ENCODE measurements around the gene FBXL7.

Gene FBXL7

DNA sequence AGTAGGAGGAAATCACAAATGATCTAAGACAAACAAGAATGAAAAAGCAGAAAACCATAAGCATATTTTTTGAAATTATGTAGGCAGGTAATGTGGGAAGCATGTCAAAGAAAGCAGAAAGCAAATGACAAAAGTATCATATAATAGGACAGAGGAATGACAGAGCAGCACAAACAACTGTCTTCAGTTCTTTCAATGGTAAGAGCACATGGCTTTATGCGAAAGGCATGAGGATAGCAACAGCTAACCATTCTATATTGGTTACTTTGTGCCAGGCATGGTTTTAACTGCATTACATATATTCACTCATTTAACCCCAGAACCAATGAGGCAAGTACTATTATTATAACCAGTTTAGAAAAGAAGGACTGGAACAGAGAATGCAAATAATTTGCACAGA, 137.4 kb downstream of the FBXL7 start:
- no peak overlapping the region for H3K4me3 ChIP-seq (ENCODE audit: control insufficient read depth, low read depth, low read length)
- TF ChIP-seq, protein P1, sequence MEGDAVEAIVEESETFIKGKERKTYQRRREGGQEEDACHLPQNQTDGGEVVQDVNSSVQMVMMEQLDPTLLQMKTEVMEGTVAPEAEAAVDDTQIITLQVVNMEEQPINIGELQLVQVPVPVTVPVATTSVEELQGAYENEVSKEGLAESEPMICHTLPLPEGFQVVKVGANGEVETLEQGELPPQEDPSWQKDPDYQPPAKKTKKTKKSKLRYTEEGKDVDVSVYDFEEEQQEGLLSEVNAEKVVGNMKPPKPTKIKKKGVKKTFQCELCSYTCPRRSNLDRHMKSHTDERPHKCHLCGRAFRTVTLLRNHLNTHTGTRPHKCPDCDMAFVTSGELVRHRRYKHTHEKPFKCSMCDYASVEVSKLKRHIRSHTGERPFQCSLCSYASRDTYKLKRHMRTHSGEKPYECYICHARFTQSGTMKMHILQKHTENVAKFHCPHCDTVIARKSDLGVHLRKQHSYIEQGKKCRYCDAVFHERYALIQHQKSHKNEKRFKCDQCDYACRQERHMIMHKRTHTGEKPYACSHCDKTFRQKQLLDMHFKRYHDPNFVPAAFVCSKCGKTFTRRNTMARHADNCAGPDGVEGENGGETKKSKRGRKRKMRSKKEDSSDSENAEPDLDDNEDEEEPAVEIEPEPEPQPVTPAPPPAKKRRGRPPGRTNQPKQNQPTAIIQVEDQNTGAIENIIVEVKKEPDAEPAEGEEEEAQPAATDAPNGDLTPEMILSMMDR (IDR thresholded peaks at IDR 0.05; ENCODE audit: control insufficient read depth, insufficient read depth, low read depth, low read length, missing control alignments), result no peak
- no peak for DNase-seq (ENCODE audit: low read depth)

DNA sequence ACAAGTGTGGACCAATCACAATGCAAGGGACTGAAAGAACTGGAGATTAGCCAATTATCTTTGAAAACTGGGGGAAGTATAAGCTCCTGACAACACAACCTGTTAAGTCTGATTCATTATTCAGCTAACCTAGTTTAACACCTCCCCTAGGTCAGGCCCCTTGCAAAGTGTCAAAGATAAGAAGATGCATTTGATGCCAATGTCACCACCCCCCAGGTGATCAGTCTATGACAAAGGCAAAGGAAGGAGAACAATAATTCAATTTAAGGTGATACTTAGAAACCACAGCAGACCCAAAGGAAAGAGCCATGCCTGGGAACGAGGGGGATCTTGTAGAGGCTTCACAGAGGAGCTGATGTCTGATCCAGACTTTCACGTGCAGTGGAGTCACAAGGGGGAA, 137.9 kb downstream of the FBXL7 start:
- no peak for DNase-seq (ENCODE audit: low read depth)
- no peak overlapping the region for H3K4me3 ChIP-seq (ENCODE audit: control insufficient read depth, low read depth, low read length)
- TF ChIP-seq, protein P1 (IDR thresholded peaks at IDR 0.05; ENCODE audit: control insufficient read depth, insufficient read depth, low read depth, low read length, missing control alignments), result no peak

DNA sequence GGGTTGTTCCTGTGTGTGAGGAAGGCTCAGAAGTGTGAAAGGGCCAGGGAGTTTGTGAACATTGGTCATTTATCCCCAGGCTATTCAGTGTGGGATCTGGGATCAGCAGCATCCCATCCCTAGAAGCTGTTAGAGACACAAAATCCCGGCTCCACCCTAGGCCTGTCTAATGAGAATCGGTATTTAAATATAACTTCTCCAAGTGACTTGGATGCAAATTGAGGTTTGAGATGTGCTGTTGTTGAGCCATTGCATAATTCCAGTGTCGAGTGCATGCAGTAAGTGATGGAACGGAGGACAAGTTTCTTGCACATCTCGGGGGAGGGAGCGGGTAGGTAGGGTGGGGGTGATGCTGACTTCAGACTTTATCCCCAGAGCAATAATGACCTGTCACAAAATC, 138.3 kb downstream of the FBXL7 start:
- H3K4me3 ChIP-seq (ENCODE audit: control insufficient read depth, low read depth, low read length), result no peak overlapping the region
- TF ChIP-seq, protein P1 (IDR thresholded peaks at IDR 0.05; ENCODE audit: control insufficient read depth, insufficient read depth, low read depth, low read length, missing control alignments), result no peak
- DNase-seq (ENCODE audit: low read depth), result no peak

DNA sequence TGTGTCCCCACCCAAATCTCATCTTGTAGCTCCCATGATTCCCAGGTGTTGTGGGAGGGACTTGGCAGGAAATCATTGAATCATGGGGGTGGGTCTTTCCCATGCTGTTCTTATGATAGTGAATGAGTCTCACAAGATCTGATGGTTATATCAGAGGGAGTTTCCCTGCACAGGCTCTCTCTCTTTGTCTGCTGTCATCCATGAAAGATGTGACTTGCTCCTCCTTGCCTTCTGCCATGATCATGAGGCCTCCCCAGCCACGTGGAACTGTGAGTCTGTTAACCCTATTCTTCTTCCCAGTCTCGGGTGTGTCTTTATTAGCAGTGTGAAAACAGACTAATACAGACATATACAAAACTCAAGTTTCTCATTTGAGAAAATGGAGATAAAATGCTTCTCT, 139.3 kb downstream of the FBXL7 start:
- no peak for DNase-seq (ENCODE audit: low read depth)
- H3K4me3 ChIP-seq (ENCODE audit: control insufficient read depth, low read depth, low read length), result no peak overlapping the region
- TF ChIP-seq, protein P1 (IDR thresholded peaks at IDR 0.05; ENCODE audit: control insufficient read depth, insufficient read depth, low read depth, low read length, missing control alignments), result no peak

- no peak for DNase-seq (ENCODE audit: low read depth)
- TF ChIP-seq, protein P1 (IDR thresholded peaks at IDR 0.05; ENCODE audit: control insufficient read depth, insufficient read depth, low read depth, low read length, missing control alignments), result no peak
- no peak overlapping the region for H3K4me3 ChIP-seq (ENCODE audit: control insufficient read depth, low read depth, low read length)
Measured at GRCh38 chr5:15640116-15640515, 140.1 kb downstream of the FBXL7 start.

DNA sequence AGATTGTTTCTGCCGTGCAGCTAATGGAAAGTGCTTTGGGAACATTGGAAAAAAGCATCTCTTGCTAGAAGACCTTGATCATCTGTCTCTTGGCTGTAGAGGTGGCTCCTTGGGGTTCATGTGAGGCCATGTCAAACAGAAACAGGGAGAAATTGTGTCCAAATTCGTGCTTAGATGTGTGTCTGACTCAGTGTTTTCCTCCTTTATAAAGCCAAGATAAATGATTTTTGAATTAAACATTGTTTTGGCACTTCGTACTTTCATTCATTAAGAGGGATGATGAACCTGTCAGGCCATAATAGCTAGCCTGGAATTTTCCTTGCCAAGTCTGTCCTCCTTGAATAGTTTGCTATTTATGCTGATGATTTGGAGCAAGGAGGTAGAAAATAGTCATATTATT, 143.8 kb downstream of the FBXL7 start:
- no peak overlapping the region for H3K4me3 ChIP-seq (ENCODE audit: control insufficient read depth, low read depth, low read length)
- no peak for DNase-seq (ENCODE audit: low read depth)
- TF ChIP-seq, protein P1 (IDR thresholded peaks at IDR 0.05; ENCODE audit: control insufficient read depth, insufficient read depth, low read depth, low read length, missing control alignments), result no peak

Data from AG09309 (cell line).